ENCODE results near the gene ADA.
"Not testable (repeated sequence)": the region's sequence is repeated elsewhere in the genome, so short reads cannot be mapped to it uniquely, and the experiment has no call there.

ADA gene

DNA sequence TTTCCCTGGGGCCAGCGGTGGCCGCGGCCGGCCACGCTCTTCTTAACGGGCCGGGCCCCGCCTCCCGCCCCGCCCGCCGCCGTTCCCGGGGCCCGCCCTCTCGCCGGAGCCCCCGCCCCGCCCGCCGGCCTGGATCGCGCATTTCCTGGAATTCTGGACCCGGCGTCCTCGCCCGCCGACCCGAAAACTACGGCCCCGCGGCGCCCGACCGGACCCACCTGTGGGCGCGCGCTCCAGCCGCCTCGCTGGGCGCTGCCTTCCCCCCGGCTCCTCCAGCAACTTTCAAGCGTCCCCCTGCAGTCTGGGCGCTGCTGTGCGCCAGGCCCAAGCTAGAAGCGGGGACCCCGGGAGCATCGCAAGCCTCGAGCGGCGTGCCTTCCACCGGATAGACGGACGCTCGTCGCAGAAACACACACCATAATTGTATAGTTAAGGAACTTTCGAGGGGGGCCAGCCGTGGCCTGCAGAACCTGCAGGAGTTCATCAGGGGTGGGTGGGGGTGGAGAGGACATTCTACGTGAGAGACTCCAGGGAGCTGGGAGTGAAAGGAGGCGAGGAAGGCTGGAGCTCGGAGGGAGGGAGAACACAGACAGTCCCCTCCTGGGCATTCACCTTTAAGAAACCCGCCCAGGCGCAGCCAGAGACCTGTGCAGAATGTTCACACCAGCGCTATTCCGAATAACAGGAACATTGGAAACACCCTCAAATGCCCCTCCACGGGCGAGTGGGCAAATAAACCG lies at the start of gene ADA:
Gene ADA, minus strand, starts transcription at position 16 of the 740 bp plus-strand sequence. CDS start 92 bp downstream, outside the sequence.
- DNase-seq = peak; percentile 63

DNA sequence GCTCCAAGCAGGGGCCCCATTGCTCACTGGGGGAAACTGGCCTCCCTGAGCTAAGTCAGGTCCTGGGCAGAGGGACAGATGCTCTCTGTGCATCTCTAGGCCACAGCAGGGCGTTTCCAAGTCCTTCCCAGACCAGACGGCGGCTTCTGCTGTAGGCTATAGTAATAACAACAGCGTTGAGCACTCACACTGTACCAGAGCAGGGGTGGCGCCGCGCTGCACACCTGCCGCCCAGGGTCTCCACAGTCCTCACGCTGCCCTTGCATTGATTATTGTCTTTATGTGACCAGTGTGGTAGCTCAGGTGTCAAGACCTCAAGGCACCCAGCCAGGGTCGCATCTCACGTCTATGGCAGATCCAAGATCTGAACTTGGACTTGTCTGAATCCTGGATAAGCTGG lies 48.8 kb upstream of the ADA start:
- no peak for DNase-seq

DNA sequence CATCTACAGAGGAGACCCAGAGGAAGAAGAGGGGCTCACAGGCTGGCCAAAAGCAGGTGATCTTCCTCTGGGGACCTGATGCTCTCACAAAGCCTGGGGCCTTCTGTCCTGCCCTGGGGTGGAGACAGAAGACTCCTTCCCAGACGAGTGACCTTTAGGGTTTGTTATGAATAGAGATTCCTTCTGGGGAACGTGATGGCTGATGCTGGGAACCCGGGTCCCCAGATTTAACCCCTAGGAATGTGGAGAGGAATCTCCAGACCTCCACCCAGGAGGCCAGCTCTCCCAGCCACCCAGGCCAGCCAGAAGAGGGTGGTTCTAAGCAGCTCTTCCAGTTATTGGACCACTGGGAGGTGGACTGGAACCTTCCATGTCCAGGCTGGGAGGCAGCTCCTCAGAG lies 46.9 kb upstream of the ADA start:
- DNase-seq = no peak

DNA sequence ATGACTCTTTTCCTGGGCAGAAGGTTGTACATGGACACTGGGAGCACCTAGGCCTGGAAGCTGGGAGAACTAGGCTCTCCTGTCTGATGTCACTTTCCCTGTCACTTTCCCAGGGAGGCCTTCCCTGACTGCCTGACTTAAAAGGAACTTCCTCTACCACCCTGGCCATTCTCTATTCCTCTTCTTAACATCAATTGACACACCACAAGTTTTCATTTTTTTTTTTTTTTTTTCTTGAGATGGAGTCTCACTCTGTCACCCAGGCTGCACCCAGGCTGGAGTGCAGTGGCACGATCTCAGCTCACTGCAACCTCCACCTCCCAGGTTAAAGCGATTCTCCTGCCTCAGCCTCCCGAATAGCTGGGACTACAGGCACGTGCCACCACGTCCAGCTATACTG lies 45.5 kb upstream of the ADA start:
- not testable (repeated sequence) for DNase-seq

DNA sequence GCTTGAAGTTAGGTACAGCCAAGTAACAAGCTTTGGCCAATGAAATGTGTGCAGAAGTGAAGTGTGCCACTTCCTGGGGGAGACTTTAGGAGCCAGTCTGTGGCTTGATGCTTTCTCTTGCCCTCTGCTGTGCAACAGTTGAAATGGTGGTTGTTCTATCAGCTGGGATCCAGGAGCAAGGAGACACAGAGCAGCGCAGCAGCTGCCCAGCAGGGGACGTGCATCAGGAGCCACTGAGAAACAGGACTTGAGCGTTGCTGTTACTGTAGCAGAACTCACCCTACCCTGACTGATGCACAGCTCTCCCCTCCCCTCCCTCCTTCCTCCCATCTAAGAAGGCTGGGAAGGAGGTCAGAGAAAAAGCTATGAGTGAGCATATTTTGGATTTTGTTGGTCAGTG lies 44.8 kb upstream of the ADA start:
- DNase-seq = no peak

DNA sequence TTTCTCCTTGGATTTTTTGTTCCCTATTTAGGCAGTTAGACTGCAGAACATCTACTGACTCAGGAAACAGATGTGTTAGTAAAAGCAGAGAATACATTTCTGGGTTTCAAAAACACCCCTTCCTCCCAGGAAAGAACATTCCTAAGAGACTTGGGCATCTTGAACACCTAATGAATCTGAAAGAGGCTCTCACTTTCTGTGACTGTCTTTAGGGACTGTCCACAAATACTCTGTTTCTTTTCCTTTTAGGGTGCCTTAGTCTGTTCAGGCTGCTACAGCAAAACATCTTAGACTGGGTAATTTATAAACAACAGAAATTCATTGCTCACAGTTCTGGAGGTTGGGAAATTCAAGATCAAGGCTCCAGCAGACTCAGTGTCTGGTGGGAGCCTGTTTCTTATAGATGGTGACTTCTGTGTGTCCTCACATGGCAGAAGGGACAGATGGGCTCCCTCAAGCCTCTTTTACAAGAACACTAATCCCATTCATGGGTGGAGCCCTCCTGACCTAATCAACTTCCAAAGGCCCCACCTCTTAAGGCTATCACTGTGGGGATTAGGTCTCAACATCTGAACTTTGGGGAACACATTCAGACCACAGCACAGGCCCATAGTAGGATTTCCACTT lies 44.3 kb upstream of the ADA start:
- DNase-seq = no peak

DNA sequence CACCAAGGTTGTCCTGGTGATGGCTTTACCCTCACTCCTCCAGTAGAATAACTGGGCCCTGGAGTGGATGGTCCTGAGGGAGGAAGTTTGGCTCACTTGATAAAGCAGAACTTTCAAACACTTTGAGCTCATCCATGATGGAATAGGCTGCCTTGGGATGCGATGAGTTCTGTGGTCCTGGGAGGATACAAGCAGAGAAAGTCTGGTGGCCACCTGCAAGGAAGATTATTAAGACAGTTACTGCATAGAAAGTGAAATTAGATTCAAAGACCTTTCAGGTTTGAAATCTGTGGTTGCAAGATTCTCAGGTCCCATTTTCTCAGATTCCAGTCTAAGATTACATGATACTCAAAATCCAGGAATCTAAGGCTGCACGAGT lies 43.8 kb upstream of the ADA start:
- no peak for DNase-seq

DNA sequence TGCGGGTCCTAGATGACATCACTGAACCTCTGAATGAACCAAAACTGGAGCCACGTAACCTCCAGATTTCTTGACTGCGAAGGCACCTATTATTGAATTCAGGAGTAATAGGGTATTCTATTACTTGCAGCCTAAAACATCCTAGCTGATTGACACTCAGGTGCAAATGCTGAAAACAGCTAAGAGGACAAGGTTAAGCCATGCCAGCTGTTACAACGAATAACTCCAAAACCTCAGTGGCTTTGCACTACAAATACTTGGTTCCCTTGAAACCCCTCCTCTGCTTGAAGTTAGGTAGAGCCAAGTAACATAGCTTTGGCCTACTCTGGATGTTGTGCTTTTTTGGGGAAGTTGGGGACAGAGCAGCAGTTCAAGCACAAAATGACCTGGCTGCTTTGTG lies 42.7 kb upstream of the ADA start:
- no peak for DNase-seq

DNA sequence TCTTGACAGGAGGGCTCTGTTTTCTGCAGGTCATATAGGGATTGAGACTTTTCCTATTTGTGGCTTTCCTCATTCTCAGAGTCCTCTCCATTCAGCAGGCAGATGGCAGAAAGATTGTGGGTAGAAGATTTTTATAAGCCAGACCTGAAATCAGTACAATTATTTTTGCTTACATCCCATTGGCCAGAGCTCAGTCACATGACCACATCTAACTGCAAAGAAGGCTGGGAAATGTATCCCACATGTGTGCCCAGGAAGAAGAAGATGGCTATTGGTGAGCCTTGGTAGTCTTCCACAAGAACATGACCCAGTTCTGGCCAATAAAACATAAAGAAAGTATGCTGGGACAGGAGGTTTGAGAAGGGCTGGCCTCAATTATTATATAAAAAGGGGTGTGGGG lies 42.1 kb upstream of the ADA start:
- no peak for DNase-seq

DNA sequence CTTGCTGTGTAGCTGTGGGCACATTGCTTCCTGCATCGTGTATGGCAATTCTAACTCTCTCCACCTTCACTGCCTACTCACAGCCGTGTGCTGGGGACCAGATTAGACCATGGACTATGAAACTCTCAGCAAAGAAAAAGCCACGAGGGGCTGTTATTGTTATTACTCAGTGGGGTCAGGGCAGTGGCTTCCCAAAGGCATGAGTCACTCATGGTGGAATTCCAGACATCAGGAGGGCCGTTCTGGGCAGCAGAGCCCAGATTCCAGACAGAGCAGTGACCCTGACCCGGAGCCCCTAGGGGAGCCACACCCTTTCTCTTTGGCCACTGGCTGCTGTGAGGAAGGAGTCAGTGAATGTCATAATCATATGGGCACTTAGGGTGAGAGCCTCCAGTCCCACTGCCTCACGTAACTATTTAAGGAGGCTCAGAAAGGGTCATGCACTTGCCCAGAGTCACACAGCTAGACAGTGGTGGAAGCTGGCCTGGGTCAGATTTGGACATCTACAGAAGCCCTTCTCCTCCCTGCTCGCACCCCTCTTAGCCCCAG lies 41.5 kb upstream of the ADA start:
- DNase-seq = no peak

DNA sequence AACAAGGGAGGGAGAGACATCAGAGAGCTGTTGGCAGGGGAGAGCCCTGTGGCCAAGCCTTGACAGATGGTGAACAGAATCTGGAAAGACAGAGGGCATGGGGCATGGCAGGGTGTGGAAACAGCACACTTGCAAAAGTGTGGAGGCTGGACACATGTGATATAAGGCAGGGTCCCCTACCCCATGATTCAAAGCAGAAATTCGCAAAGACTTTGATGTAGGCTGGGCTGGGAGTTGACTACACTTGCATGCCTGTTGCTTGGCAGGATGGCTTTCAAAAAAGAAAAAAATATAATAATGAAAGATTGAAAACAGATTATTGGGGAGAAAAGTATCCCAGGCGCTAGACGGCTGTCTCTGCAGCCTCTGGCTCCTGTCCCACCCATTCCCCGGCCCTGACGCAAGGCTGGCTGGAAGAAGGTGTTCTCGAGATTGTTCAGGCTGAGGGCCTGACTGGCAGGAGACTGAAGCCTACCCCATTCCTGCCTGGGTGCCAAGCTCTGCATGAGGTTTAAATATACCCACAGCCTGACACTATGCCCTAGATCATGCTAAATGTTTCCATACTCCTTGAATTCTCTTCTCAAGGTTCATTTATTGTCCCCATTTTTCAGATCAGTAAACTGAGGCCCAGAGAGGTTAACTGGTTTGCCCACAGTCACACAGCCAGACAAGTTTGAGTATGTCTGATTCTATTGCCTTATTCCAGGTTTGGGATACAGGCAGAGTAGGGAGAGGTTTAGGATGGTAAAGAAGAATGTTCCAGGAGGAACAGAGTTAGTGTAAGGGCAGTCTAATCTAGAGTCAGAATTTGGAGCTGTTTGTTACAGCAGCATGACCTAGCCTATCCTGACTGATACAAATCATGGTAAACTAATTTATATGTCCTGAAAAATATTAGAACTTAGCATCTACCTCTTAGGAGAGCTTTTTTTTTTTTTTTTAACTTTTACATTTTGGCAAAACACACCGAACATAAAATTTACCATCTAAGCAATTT lies 40.2 kb upstream of the ADA start:
- no peak for DNase-seq

DNA sequence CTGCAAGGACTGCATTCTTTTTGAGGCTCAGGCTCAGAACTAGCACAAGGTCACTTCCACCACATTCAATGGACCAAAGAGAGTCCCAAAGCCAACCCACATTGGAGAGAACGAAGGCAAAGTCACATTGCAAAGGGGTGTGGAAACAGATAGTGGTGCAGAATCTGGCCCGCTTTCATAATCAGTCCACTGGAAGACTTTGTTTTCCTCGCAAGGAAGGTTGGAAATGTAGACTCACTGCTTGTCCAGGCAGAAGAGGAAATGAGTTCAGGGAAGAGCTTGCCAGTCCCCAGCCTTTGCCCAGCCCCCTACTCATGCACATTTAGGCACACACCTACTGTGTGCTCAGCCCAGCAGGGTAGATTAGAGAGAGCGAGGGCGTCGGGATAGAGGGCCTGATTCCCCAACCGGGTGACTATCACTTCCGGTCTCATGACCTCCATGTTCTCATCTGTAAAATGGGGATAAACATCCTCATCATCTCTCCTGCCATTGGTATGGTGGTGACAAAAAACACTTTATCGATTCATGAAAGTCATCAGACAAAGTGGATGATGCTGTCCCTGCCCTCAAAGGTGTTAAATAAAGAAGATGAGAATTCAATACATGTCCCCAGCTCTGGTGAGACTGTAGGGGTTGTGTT lies 39.4 kb upstream of the ADA start:
- DNase-seq = no peak

DNA sequence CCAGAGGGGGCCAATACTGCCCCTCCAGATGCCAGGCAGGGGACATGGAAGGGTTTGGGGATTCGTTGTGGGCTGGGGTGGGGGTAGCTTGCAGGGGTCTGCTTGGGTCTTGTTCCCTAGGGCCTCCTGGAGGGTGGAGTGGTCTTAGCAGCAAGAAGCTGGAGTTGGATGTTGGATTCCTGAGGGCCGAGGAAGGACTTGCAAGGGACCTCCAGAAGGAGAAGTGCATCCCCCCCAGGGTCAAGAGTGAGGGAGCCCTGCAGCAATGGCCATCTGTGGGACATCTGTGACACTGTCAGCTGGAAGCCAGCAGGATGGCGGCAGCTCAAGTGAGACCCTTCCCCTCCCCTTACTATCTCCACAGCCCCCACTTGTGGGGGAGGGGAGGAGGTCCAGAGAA lies 38.3 kb upstream of the ADA start:
- DNase-seq = no peak

DNA sequence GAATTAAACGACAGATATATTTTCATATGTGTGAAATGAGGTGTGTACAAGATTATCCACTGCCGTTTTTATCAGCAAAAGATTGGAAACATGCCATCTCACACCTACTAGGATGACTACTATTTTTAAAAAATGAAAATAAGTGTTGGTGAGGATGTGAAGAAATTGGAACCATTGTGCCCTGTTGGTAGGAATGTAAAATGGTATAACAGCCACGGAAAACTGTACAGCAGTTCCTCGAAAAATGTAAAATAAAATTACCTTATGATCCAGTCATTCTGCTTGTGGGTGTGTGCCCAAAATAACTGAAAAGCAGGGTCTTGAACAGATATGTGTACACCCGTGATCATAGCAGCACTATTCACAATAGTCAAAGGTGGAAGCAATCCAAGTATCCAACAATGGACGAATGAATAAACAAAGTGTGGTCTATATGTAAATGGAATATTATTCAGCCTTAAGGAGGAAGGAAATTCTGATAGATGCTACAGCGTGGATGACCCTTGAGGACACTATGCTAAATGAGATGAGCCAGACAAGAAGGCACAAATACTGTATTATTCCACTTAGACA lies 36.6 kb upstream of the ADA start:
- no peak for DNase-seq

DNA sequence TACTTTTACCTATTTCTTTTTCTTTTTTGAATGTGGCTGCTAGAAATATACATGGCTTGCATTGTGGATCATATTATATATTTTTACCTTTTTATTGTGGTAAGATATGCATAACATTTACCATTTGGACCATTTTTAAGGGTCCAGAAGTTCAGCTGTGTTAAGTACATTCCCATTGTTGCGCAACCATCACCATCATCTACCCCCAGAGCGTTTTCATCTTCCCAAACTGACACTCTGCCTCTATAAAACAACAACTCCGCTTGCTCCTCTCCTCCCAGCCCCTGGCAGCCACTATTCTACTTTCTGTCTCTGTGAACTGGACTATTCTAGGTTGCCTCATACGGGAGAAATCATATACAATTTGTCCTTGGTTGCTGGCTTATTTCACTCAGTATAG lies 35.4 kb upstream of the ADA start:
- DNase-seq = no peak

DNA sequence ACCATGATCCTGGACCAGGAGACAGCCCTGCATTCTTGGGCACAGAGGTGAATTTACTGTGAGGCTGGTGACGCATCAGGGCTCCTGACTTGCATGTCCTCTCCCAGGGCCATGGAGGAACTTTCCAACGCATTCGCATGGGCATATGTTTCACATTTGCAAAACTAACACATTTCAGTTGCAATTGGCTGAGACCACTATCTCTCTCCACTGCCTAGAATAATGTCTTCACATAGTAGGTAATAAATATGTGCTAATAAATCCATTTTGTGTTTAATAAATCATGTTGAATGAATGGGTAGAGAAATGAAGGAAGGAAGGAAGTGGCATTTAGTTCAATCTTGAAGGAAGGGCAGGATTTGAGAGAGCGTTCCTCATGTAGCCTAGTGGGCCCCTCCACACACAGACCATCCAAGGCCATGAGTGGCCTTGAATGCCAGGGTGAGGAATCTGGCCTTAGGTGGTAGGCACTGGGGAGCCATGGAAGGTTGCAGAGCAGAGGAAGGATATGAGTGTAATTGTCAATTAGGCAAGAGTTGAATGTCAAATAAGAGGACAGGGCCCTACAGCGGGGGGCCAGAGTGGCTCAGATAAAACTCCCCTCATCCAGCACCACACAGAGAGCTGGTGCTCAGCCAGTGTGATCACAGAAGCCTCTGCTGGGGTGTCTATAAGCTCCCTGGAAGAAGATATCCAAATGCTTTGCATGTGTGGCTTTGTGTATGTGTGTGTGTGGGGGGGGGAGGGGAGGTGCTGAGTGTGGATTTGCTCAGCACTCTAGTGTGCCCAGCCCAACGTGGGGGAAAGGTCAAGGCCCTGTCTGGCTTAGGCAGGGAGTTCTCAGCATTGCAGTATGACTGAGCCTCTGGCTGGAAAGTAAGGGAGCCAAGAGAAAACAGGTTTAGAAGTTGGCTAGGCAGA lies 32.8 kb upstream of the ADA start:
- no peak for DNase-seq

DNA sequence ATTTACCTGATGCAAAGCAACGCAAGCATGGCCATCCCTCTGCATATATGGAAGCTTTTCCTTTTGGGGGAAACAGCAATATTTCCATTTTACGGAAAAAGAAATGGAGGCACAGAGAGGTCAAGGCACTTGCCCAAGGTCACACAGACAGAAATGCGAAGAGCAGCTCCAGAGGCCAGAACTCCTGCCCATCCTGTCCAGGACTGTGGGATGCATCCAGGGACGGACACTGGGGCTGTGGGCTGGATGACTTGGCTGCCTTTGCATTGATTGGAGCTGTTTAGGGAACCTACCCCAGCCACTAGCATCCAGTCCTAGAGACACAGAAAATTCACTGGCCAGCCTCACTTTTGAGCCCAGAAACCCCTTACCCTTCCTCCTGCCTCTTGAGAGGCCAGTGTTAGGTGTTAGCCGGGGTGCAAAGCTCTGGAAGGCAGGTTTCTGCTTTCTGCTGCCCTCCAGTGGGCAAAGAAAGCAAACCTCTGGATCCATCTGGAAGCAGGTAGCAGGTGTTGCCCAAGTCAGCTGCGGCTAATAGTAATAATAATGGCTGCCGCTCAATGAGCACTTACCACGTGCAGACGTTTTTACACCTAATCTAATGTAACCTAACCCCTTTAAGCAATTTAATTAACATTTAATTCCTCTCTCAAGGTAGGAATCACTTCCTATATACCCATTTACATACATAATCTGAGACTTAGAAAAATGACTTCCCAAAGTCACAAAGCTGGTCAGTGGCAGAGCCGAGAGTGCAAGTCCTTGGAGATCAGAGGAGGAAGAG lies 32.0 kb upstream of the ADA start:
- peak; percentile 73 for DNase-seq

DNA sequence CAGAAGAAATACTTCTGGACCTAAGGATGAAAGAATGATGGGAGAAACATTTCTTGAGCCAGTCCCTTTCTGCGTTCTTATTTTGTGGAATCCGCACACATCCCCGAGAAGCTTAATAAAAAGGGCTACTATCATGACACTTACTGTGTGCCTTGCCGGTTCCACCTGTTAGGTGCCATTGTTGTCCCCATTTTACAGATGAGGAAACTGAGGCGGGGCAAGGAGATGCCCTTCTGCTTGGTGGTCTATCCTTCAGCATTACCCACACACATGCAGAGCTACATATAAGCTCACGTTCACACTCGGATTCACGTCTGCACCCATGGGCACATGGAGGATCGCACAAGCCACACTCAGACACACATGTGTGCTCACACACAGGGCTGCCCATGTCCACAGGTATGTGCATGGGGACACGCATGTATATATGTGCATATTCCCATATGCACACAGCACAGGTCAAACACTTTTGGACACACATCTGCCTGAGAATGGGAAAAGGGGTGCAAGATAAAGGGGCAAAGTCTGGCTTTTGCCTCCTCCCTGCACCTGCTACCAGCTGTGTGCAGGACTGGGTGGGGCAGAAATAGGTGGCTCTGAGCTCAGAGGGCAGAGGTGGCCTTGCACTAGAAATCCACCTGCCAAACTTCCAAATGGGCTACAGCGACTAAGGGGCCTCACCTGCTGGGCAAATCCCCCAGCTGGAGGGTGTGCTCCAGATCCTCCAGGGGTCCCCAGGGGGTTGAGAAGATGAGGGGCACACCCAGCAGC lies 30.5 kb upstream of the ADA start:
- DNase-seq = no peak

DNA sequence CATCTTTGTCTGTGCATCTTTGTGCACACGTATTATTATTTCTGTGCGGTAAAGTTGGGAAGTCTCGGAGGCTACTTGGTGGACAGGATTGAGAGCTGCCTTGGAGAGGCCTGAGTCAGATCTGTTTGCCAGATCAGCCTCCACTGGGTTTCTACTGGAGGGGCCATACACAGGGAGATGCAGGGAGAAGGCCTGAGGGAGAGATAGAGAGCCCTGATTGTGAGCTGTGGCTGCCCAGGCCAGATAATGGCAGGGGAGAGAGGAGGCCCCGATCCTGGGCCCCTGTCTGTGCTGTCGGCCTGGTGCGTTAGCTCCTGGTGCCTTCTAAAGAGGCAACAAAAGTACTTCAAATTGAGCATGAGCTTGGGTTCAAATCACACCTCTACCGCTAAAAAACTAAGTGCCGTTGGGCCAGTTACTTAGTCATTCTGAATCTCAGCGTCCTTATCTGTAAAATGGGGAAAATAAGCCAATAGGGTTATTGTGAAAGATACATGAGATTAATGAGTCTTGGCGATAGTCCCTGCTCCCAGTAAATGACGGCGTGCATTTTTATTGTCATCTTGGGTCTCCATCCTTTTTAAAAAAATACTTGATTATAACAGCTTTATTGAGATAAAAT lies 27.6 kb upstream of the ADA start:
- DNase-seq = no peak
